OCI-LY7 (cell line): ENCODE data around the gene NELL1. TPM values are rescaled to one million over a fixed set of nuclear protein-coding genes. Genes with fewer than 3 reads are reported as not detected.

Experiments used
- BruUV-seq: library from RNA; stranded (reverse); fragments of 400-500 nt; replicated peaks from 2 replicates; lab custom pipeline; 2021; lab: Mats Ljungman, UMichigan
- CTCF ChIA-PET: fragments of 300-600 bp; sonication (Branson Sonifier 250); formaldehyde crosslinking; loops from one replicate; lab custom pipeline; 2022; ENCODE audit warnings: antibody characterized with exemption; ENCODE audit not compliant: unreplicated experiment; lab: Charles Lee
- POLR2A ChIA-PET: fragments of 300-600 bp; sonication (Branson Sonifier 250); formaldehyde crosslinking; loops from one replicate; lab custom pipeline; 2022; ENCODE audit warnings: antibody characterized with exemption; lab: Charles Lee
- DNase-seq: peaks from one replicate; pipeline ENCODE4 v3.0.0-alpha.2; 2015; ENCODE audit warnings: low spot score
- H2AFZ ChIP-seq: fragments of 200-600 bp; sonication (generic), shearing (Covaris generic); 2 replicates; pipeline ENCODE4 v1.6.1; 2014; ENCODE audit warnings: mild to moderate bottlenecking, antibody characterized with exemption, low read length, moderate library complexity
- H3K27ac ChIP-seq: fragments of 200-600 bp; sonication (generic); 2 replicates; pipeline ENCODE4 v1.5.1; 2014; ENCODE audit warnings: mixed run types, low read depth, mild to moderate bottlenecking, moderate library complexity, low read length, inconsistent platforms; ENCODE audit not compliant: poor library complexity, severe bottlenecking
- H3K36me3 ChIP-seq: fragments of 200-600 bp; sonication (generic); 2 replicates; pipeline ENCODE4 v1.6.1; 2014; ENCODE audit warnings: mild to moderate bottlenecking, antibody characterized with exemption, low read length, moderate library complexity, mixed read lengths; ENCODE audit not compliant: insufficient read depth
- H3K4me1 ChIP-seq: fragments of 200-600 bp; sonication (generic); 2 replicates; pipeline ENCODE4 v1.5.1; 2014; ENCODE audit warnings: mild to moderate bottlenecking, low read length; ENCODE audit not compliant: insufficient read depth, poor library complexity, severe bottlenecking
- H3K4me2 ChIP-seq: fragments of 200-600 bp; sonication (generic); 2 replicates; pipeline ENCODE4 v1.6.1; 2014; ENCODE audit warnings: mild to moderate bottlenecking, low read length
- H3K4me3 ChIP-seq: fragments of 200-600 bp; sonication (generic); 2 replicates; pipeline ENCODE4 v1.5.1; 2014; ENCODE audit warnings: mild to moderate bottlenecking, low read depth, low read length; ENCODE audit not compliant: poor library complexity, severe bottlenecking
- H3K79me2 ChIP-seq: fragments of 200-600 bp; sonication (generic); 2 replicates; pipeline ENCODE4 v1.6.1; 2016; ENCODE audit warnings: low read depth, mild to moderate bottlenecking, low read length, moderate library complexity, mixed read lengths; ENCODE audit not compliant: insufficient read depth
- H3K9me2 ChIP-seq: fragments of 200-600 bp; sonication (generic); 2 replicates; pipeline ENCODE4 v1.6.1; 2016; ENCODE audit warnings: mild to moderate bottlenecking, low read length, mixed read lengths; ENCODE audit not compliant: insufficient read depth
- H3K9me3 ChIP-seq: fragments of 200-600 bp; sonication (generic); 2 replicates; pipeline ENCODE4 v1.6.1; 2014; ENCODE audit warnings: mild to moderate bottlenecking, mixed run types, low read length, mixed read lengths
- H4K20me1 ChIP-seq: fragments of 200-600 bp; sonication (generic); 2 replicates; pipeline ENCODE4 v1.6.1; 2014; ENCODE audit warnings: mild to moderate bottlenecking, antibody characterized with exemption, low read length, moderate library complexity, mixed read lengths; ENCODE audit not compliant: insufficient read depth
- CTCF ChIP-seq: fragments of 200-600 bp; sonication (generic); conservative IDR thresholded peaks from 2 replicates; pipeline ENCODE4 v1.5.1; 2014; ENCODE audit warnings: mild to moderate bottlenecking, antibody characterized with exemption, low read length, moderate library complexity, mixed read lengths
- EZH2phosphoT487 ChIP-seq: fragments of 200-600 bp; sonication (generic); IDR thresholded peaks from 2 replicates; pipeline ENCODE4 v1.6.1; 2018; ENCODE audit warnings: low read depth, borderline replicate concordance, mild to moderate bottlenecking, mixed run types, antibody characterized with exemption, low read length, moderate library complexity, mixed read lengths
- intact Hi-C: fragments of 100-400 bp; cut with micrococcal nuclease; formaldehyde crosslinking; loops from one replicate; pipeline ENCODE4 v1.10.0; 2022; ENCODE audit not compliant: unreplicated experiment
- total RNA-seq, 2 experiments: library from RNA; depleted of rRNA in 1 of 2; stranded (reverse); fragments of >200 nt in 1 of 2; shearing (Covaris generic) in 1 of 2; gene quantifications; 2 replicates each; pipeline ENCODE4 v1.2.3, GENCODE V29; 2014 to 2022

Gene NELL1
- total RNA-seq, 2 experiments from 2014 or later, result not detected

- no peaks in the 10 kb centered on the region for H3K36me3 ChIP-seq
- H3K4me3 ChIP-seq, result no peak overlapping the region
- ChIA-PET CTCF (no interaction called here), POLR2A (no interaction called here)
- no peaks in the 10 kb centered on the region for H3K9me3 ChIP-seq
- no peak overlapping the region for H3K4me2 ChIP-seq
- intact Hi-C loops, result no loop called here
- H3K79me2 ChIP-seq, result no peaks in the 10 kb centered on the region
- no peaks in the 10 kb centered on the region for H3K4me1 ChIP-seq
- no peaks in the 10 kb centered on the region; the same call in 1 of the 2 replicates for H3K9me2 ChIP-seq
- no peaks in the 10 kb centered on the region for H4K20me1 ChIP-seq
- H3K27ac ChIP-seq, result no peak overlapping the region
- H2AFZ ChIP-seq, result no peak overlapping the region
- BruUV-seq, result no TSS peak
- TF ChIP-seq CTCF (no peak), EZH2phosphoT487 (no peak)
- DNase-seq, result no peak
These were observed 169.8 kb downstream of the NELL1 start for GRCh38 chr11:20839231-20839630.

GRCh38 chr11:20840341-20840740 lies 171.0 kb downstream of the NELL1 start:
- intact Hi-C loops, result no loop called here
- Histone ChIP-seq H3K9me3 (no peaks in the 10 kb centered on the region), H3K79me2 (no peaks in the 10 kb centered on the region), H3K4me3 (no peak overlapping the region), H3K27ac (no peak overlapping the region), H3K36me3 (no peaks in the 10 kb centered on the region), H3K9me2 (no peaks in the 10 kb centered on the region; the same call in 1 of the 2 replicates), H4K20me1 (no peaks in the 10 kb centered on the region), H3K4me1 (no peaks in the 10 kb centered on the region), H3K4me2 (no peak overlapping the region), H2AFZ (no peak overlapping the region)
- BruUV-seq, result no TSS peak
- POLR2A ChIA-PET, result no interaction called here
- CTCF ChIA-PET, result no interaction called here
- TF ChIP-seq EZH2phosphoT487, result no peak
- no peak for TF ChIP-seq CTCF
- no peak for DNase-seq

- Histone ChIP-seq H3K9me3 (no peaks in the 10 kb centered on the region), H2AFZ (no peak overlapping the region), H3K27ac (no peak overlapping the region), H3K36me3 (no peaks in the 10 kb centered on the region), H3K4me1 (no peaks in the 10 kb centered on the region), H3K4me2 (no peak overlapping the region), H3K4me3 (no peak overlapping the region), H3K9me2 (no peaks in the 10 kb centered on the region), H4K20me1 (no peaks in the 10 kb centered on the region), H3K79me2 (no peaks in the 10 kb centered on the region)
- DNase-seq, result no peak
- intact Hi-C loops, result no loop called here
- POLR2A ChIA-PET, result no interaction called here
- no TSS peak for BruUV-seq
- TF ChIP-seq EZH2phosphoT487 (no peak), CTCF (no peak)
- CTCF ChIA-PET, result no interaction called here
These were observed 174.8 kb downstream of the NELL1 start for GRCh38 chr11:20844216-20844615.
